Measurements from ENCODE around the gene SELENOM.
A peak's percentile ranks its signal among the peaks of the same experiment; 100 is the strongest.
"Not testable (repeated sequence)": the region's sequence is repeated elsewhere in the genome, so short reads cannot be mapped to it uniquely, and the experiment has no call there.

Gene SELENOM

GRCh38 chr22:31089160-31090100, 17.9 kb downstream of the SELENOM start:
- peak; percentile 59 for DNase-seq

- no peak for DNase-seq
These were observed 19.0 kb downstream of the SELENOM start for GRCh38 chr22:31088233-31088986.

- DNase-seq = no peak
These were observed 19.6 kb downstream of the SELENOM start for GRCh38 chr22:31087744-31088215.

- DNase-seq = no peak
These were observed 20.6 kb downstream of the SELENOM start for GRCh38 chr22:31086703-31087330.

GRCh38 chr22:31085928-31086327, 21.4 kb downstream of the SELENOM start:
- DNase-seq = peak; percentile 32

- no peak for DNase-seq
These were observed 21.9 kb downstream of the SELENOM start for GRCh38 chr22:31085493-31085824.

GRCh38 chr22:31084811-31085492, 22.4 kb downstream of the SELENOM start:
- DNase-seq = peak; percentile 91

GRCh38 chr22:31083923-31084810, 23.2 kb downstream of the SELENOM start:
- no peak for DNase-seq

- no peak for DNase-seq
These were observed 24.0 kb downstream of the SELENOM start for GRCh38 chr22:31083377-31083768.

GRCh38 chr22:31082606-31083376, 24.6 kb downstream of the SELENOM start:
- DNase-seq = no peak

- no peak for DNase-seq
These were observed 25.3 kb downstream of the SELENOM start for GRCh38 chr22:31081963-31082605.

- DNase-seq = peak; percentile 97
These were observed 26.3 kb downstream of the SELENOM start, which contains the start of gene SMTN for GRCh38 chr22:31080848-31081649. SMTN (plus strand) TSS chr22:31081318; CDS start chr22:31083259, 1,941 bp downstream.

- no peak for DNase-seq
These were observed 27.1 kb downstream of the SELENOM start for GRCh38 chr22:31080164-31080847.

GRCh38 chr22:31079095-31079642, 28.2 kb downstream of the SELENOM start:
- DNase-seq = no peak

GRCh38 chr22:31078389-31078788, 29.0 kb downstream of the SELENOM start:
- not testable (repeated sequence) for DNase-seq

GRCh38 chr22:31077681-31078080, 29.7 kb downstream of the SELENOM start:
- DNase-seq = no peak

GRCh38 chr22:31075961-31076360, 31.4 kb downstream of the SELENOM start:
- peak; percentile 93 for DNase-seq

- not testable (repeated sequence) for DNase-seq
These were observed 33.7 kb downstream of the SELENOM start for GRCh38 chr22:31073545-31074145.
